ENCODE data around the gene TGFB1. TPM values are rescaled to one million over a fixed set of nuclear protein-coding genes. Genes with fewer than 3 reads are reported as not detected.

The TGFB1 gene
- total and polyA plus RNA-seq, 2 of the 13 experiments (the other 11 are each of a cell fraction or from before 2014, with no cell fraction given): 4.1 to 5.4 TPM

- TF ChIP-seq RERE (CRISPR knock-in tag; IDR thresholded peaks at IDR 0.05; ENCODE audit: low read depth) (no peak), ZXDC (CRISPR knock-in tag; IDR thresholded peaks at IDR 0.05) (no peak), ZNF549 (CRISPR knock-in tag; IDR thresholded peaks at IDR 0.05) (no peak), ZBTB49 (CRISPR knock-in tag; IDR thresholded peaks at IDR 0.05; ENCODE audit: borderline replicate concordance) (no peak), ZFP82 (CRISPR knock-in tag; IDR thresholded peaks at IDR 0.05; ENCODE audit: borderline replicate concordance) (no peak), SIN3A (IDR thresholded peaks at IDR 0.05; ENCODE audit: borderline replicate concordance, low read depth, low read length) (no peak), KDM2A (CRISPR knock-in tag; IDR thresholded peaks at IDR 0.05; ENCODE audit: borderline replicate concordance, low read depth) (no peak), DMTF1 (CRISPR knock-in tag; IDR thresholded peaks at IDR 0.05) (no peak), DRAP1 (CRISPR knock-in tag; IDR thresholded peaks at IDR 0.05) (no peak; the same call in 1 of the 2 replicates), ZNF773 (CRISPR knock-in tag; IDR thresholded peaks at IDR 0.05; ENCODE audit: borderline replicate concordance) (no peak), ARNT (IDR thresholded peaks at IDR 0.05) (no peak), SMAD3 (CRISPR knock-in tag; IDR thresholded peaks at IDR 0.05) (no peak), E2F5 (CRISPR knock-in tag; conservative IDR thresholded peaks at IDR 0.05) (no peak), LCORL (IDR thresholded peaks at IDR 0.05) (no peak), LCORL (CRISPR knock-in tag; IDR thresholded peaks at IDR 0.05) (no peak)
Observed at GRCh38 chr19:41325947-41326706, 27.6 kb downstream of the TGFB1 start (continued).

All from HepG2 (cell line).